Panc1 (cell line): ENCODE measurements around the gene FIBP. TPM values are rescaled to one million over a fixed set of nuclear protein-coding genes. Genes with fewer than 3 reads are reported as not detected.

Source experiments
- ATAC-seq: fragments of 200-7000 bp; cut with Tn5 transposase; 2 replicates; pipeline ENCODE4 v1.9.1; 2020; ENCODE audit warnings: mild to moderate bottlenecking, moderate library complexity
- BruUV-seq: library from RNA; stranded (reverse); fragments of 400-500 nt; replicated peaks from 2 replicates; lab custom pipeline; 2021; lab: Mats Ljungman, UMichigan
- CTCF ChIA-PET: fragments of 300-600 bp; sonication (Branson Sonifier 250); formaldehyde crosslinking; loops from one replicate; lab custom pipeline; 2022; ENCODE audit warnings: antibody characterized with exemption; lab: Charles Lee
- POLR2A ChIA-PET: fragments of 300-600 bp; sonication (Branson Sonifier 250); formaldehyde crosslinking; loops from one replicate; lab custom pipeline; 2022; ENCODE audit warnings: antibody characterized with exemption; lab: Charles Lee
- DNase-seq: peaks from one replicate; pipeline ENCODE4 v3.0.0-alpha.2; 2010; ENCODE audit warnings: low read depth, low spot score
- H3K27ac ChIP-seq: 2 replicates; pipeline ENCODE4 v1.5.1; 2011; ENCODE audit warnings: mild to moderate bottlenecking, low read length, inconsistent platforms
- H3K27me3 ChIP-seq: fragments of 200-500 bp; sonication (Bioruptor generic); 2 replicates; pipeline ENCODE4 v1.6.0; 2014; ENCODE audit warnings: low read length, inconsistent platforms; ENCODE audit not compliant: control insufficient read depth, insufficient read depth
- H3K36me3 ChIP-seq: fragments of 200-500 bp; sonication (Bioruptor generic); 2 replicates; pipeline ENCODE4 v1.5.1; 2014; ENCODE audit warnings: inconsistent platforms, mild to moderate bottlenecking, low read length, moderate library complexity; ENCODE audit not compliant: control insufficient read depth, insufficient read depth
- H3K4me1 ChIP-seq: 2 replicates; pipeline ENCODE4 v1.5.1; 2011; ENCODE audit warnings: inconsistent platforms, mild to moderate bottlenecking, low read length, moderate library complexity; ENCODE audit not compliant: control insufficient read depth, insufficient read depth
- H3K4me3 ChIP-seq, 2 experiments: 2 replicates each; pipeline ENCODE4 v1.5.1; 2011 to 2012; ENCODE audit warnings: low read depth in 2 of 2, low read length in 2 of 2, mild to moderate bottlenecking in 2 of 2, inconsistent platforms in 1 of 2, moderate library complexity in 1 of 2
- H3K9me3 ChIP-seq: fragments of 200-500 bp; sonication (Bioruptor generic); 2 replicates; pipeline ENCODE4 v1.5.1; 2014; ENCODE audit warnings: low read depth, mild to moderate bottlenecking, inconsistent platforms, low read length, moderate library complexity; ENCODE audit not compliant: control insufficient read depth, insufficient read depth
- CTCF ChIP-seq: fragments of 450-650 bp; IDR thresholded peaks from 2 replicates; pipeline ENCODE4 v1.5.1; 2017; ENCODE audit warnings: mild to moderate bottlenecking
- POLR2AphosphoS5 ChIP-seq: IDR thresholded peaks from 2 replicates; pipeline ENCODE4 v1.6.1; 2012; ENCODE audit warnings: mild to moderate bottlenecking, low read depth, low read length, moderate library complexity
- REST ChIP-seq, 2 experiments: IDR thresholded peaks; 2 replicates each; pipeline ENCODE4 v1.6.1; 2011 to 2012; ENCODE audit warnings: low read depth in 2 of 2, control low read depth in 1 of 2, low read length in 1 of 2, mild to moderate bottlenecking in 1 of 2, moderate library complexity in 1 of 2; ENCODE audit not compliant: insufficient read depth in 1 of 2
- SIN3A ChIP-seq: IDR thresholded peaks from 2 replicates; pipeline ENCODE4 v1.6.1; 2012; ENCODE audit warnings: low read depth, mild to moderate bottlenecking, low read length, moderate library complexity, borderline replicate concordance; ENCODE audit not compliant: insufficient read depth
- TCF7L2 ChIP-seq: IDR thresholded peaks from 2 replicates; pipeline ENCODE4 v1.6.1; 2011; ENCODE audit warnings: mild to moderate bottlenecking, low read depth, low read length, inconsistent platforms
- in situ Hi-C: cut with HindIII; loops from 2 replicates; pipeline ENCODE4 v1.10.0; 2016; ENCODE audit warnings: low sequenced_read_pairs, low pct_unique_long_range_greater_than_20kb
- intact Hi-C: fragments of 100-400 bp; cut with micrococcal nuclease; formaldehyde crosslinking; loops from one replicate; pipeline ENCODE4 v1.10.0; 2022; ENCODE audit not compliant: unreplicated experiment
- total RNA-seq: library from RNA; stranded (reverse); gene quantifications from one replicate; pipeline ENCODE4 v1.2.1, GENCODE V29; 2021; ENCODE audit not compliant: unreplicated experiment

The FIBP gene
- total RNA-seq, 1 experiment from 2014 or later: 105 TPM

DNA sequence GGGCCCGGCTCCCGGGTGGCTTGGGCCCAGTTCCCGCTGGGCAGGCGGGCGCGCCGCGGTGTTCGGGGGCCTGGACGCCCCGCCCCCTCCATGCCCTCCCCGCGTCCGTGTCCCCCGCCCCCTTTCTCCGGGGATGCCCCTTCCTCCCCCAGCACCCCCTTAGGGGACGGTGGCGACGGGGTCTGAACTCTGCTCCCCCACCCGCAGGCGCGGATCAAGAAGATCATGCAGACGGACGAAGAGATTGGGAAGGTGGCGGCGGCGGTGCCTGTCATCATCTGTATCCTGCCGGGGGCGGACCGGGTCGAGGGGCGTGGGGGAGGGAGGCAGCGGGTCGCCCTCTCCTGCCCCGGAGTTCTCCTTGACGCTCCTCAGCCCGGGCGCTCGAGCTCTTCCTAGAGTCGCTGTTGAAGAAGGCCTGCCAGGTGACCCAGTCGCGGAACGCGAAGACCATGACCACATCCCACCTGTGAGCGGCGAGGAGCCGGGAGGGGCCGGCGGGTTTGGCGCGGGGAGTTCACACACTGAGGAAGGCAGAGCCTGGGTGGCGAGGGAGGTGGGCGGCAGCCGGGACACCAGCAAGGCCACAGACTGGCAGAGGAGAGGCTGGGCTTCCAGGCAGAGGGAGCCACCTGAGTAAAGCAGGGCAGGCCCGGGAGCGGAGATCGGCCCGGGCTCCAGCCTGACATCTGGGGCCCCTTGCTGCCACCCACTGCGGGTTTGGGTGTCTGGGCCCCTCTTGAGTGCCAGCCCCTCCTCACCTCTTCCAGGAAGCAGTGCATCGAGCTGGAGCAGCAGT is 31.5 kb upstream of the FIBP start:
- DNase-seq (no peak), ATAC-seq (peak; percentile 27)
- Histone ChIP-seq H3K27me3 (no peaks in the 10 kb centered on the region), H3K4me3 (peak overlapping the region; percentile 84 to 91), H3K27ac (peak overlapping the region; percentile 98), H3K36me3 (peaks cover 3% of the 10 kb centered on the region; the same call in 1 of the 2 replicates), H3K4me1 (peaks cover 50% of the 10 kb centered on the region), H3K9me3 (no peaks in the 10 kb centered on the region)
- in situ Hi-C loops: no loop called here
- ChIA-PET CTCF (no interaction called here), POLR2A (no interaction called here)
- no peak for TF ChIP-seq TCF7L2
- no peak for TF ChIP-seq CTCF
- TF ChIP-seq SIN3A: no peak
- TF ChIP-seq REST (IDR thresholded peaks at IDR 0.05; ENCODE audit: insufficient read depth in 1 of 2, low read depth in 2 of 2, low read length in 1 of 2): no peak
- no peak; the same call in 1 of the 2 replicates for TF ChIP-seq POLR2AphosphoS5
- intact Hi-C loops: no loop called here
- BruUV-seq: TSS peak; percentile 89

DNA sequence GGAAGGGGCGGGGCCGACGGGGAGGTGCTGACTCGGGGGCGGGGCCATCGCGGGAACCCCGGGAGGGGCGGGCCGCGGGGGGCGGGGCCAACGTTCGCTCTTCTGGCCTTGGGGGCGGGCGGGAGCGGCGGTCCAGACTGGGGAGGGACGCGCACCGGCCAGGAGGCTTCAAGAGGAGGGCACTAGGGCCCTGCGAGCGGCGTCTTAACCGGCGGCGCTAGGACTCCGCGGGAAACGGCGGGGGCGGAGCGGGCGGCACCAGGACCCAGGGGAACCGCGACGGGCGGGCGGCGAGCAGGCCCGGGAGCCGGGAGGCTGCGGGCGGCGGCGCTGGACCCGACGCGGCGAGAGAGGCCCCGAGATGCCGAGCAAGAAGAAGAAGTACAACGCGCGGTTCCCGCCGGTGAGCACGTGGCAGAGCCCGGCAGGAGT is 30.9 kb upstream of the FIBP start, which contains the start of gene DRAP1:
DRAP1 (plus strand) TSS at position 286 of the 432 bp plus-strand sequence; CDS start at position 362, 76 bp downstream.
- no TSS peak for BruUV-seq
- POLR2A ChIA-PET: no interaction called here
- CTCF ChIA-PET: no interaction called here
- intact Hi-C loops: no loop called here
- no peak for DNase-seq
- Histone ChIP-seq H3K9me3 (no peaks in the 10 kb centered on the region), H3K27me3 (no peaks in the 10 kb centered on the region), H3K4me1 (peaks cover 54% of the 10 kb centered on the region), H3K36me3 (peaks cover 3% of the 10 kb centered on the region; the same call in 1 of the 2 replicates), H3K4me3 (peak within 1 kb of the TSS; percentile 91 to 97), H3K27ac (peak within 1 kb of the TSS; percentile 99)
- TF ChIP-seq SIN3A (peak; percentile 96), POLR2AphosphoS5 (peak; percentile 83), CTCF (no peak), REST (IDR thresholded peaks at IDR 0.05; ENCODE audit: insufficient read depth in 1 of 2, low read depth in 2 of 2, low read length in 1 of 2) (no peak; a peak in 1 of 4 replicates)
- ATAC-seq: peak; percentile 75
- in situ Hi-C loops: no loop called here
